A673 (cell line): ENCODE measurements around the gene LMO1. TPM values are rescaled to one million over a fixed set of nuclear protein-coding genes. Genes with fewer than 3 reads are reported as not detected.

Source experiments
- BruUV-seq: library from RNA; stranded (reverse); fragments of 400-500 nt; replicated peaks from 2 replicates; lab custom pipeline; 2021; lab: Mats Ljungman, UMichigan
- CTCF ChIA-PET: fragments of 300-600 bp; sonication (Branson Sonifier 250); formaldehyde crosslinking; loops from one replicate; lab custom pipeline; 2022; ENCODE audit warnings: antibody characterized with exemption; lab: Charles Lee
- POLR2A ChIA-PET: fragments of 300-600 bp; sonication (Branson Sonifier 250); formaldehyde crosslinking; loops from one replicate; lab custom pipeline; 2022; ENCODE audit warnings: antibody characterized with exemption; ENCODE audit not compliant: low non-redundant PET; lab: Charles Lee
- DNase-seq: peaks from one replicate; pipeline ENCODE4 v3.0.0-alpha.2; 2015; ENCODE audit warnings: low spot score
- H3K27ac ChIP-seq: fragments of 200-600 bp; sonication (generic); 2 replicates; pipeline ENCODE4 v1.5.1; 2016; ENCODE audit warnings: mixed run types, low read depth, mild to moderate bottlenecking, mixed read lengths, antibody characterized with exemption, low read length; ENCODE audit not compliant: poor library complexity, severe bottlenecking
- H3K27me3 ChIP-seq: fragments of 200-600 bp; sonication (generic); replicated peaks from 2 replicates; pipeline ENCODE4 v1.6.1; 2017; ENCODE audit warnings: mixed run types, low read depth, mild to moderate bottlenecking, mixed read lengths, antibody characterized with exemption, low read length; ENCODE audit not compliant: insufficient read depth, poor library complexity
- H3K36me3 ChIP-seq: fragments of 200-600 bp; sonication (generic); 2 replicates; pipeline ENCODE4 v1.6.1; 2016; ENCODE audit warnings: mixed run types, mild to moderate bottlenecking, mixed read lengths, antibody characterized with exemption, low read length; ENCODE audit not compliant: insufficient read depth, poor library complexity, severe bottlenecking
- H3K4me1 ChIP-seq: fragments of 200-600 bp; sonication (generic); 2 replicates; pipeline ENCODE4 v1.6.1; 2017; ENCODE audit warnings: mixed run types, mild to moderate bottlenecking, mixed read lengths, antibody characterized with exemption, low read length; ENCODE audit not compliant: insufficient read depth, poor library complexity, severe bottlenecking
- H3K4me3 ChIP-seq: fragments of 200-600 bp; sonication (generic); 2 replicates; pipeline ENCODE4 v1.5.1; 2016; ENCODE audit warnings: low read depth, mixed run types, mild to moderate bottlenecking, mixed read lengths, low read length; ENCODE audit not compliant: poor library complexity, severe bottlenecking
- H3K9me3 ChIP-seq: fragments of 200-600 bp; sonication (generic); 2 replicates; pipeline ENCODE4 v1.6.1; 2016; ENCODE audit warnings: mixed run types, low read depth, mild to moderate bottlenecking, mixed read lengths, antibody characterized with exemption, low read length; ENCODE audit not compliant: poor library complexity, severe bottlenecking
- CTCF ChIP-seq: fragments of 300-800, 200-600 bp; sonication (generic); conservative IDR thresholded peaks from 2 replicates; pipeline ENCODE4 v1.5.1; 2017; ENCODE audit warnings: low read depth, mild to moderate bottlenecking, antibody characterized with exemption, low read length, moderate library complexity, mixed read lengths
- EZH2 ChIP-seq: fragments of 200-600 bp; sonication (generic); IDR thresholded peaks from 2 replicates; pipeline ENCODE4 v1.6.1; 2017; ENCODE audit warnings: borderline replicate concordance, low read depth, mild to moderate bottlenecking, mixed read lengths, antibody characterized with exemption, low read length; ENCODE audit not compliant: poor library complexity, severe bottlenecking
- intact Hi-C: fragments of 100-400 bp; cut with micrococcal nuclease; formaldehyde crosslinking; loops from one replicate; pipeline ENCODE4 v1.10.0; 2022; ENCODE audit not compliant: unreplicated experiment
- total RNA-seq: library from RNA; stranded (reverse); gene quantifications from 2 replicates; pipeline ENCODE4 v1.2.3, GENCODE V29; 2021

The LMO1 gene
- total RNA-seq, 1 experiment from 2014 or later, result not detected

DNA sequence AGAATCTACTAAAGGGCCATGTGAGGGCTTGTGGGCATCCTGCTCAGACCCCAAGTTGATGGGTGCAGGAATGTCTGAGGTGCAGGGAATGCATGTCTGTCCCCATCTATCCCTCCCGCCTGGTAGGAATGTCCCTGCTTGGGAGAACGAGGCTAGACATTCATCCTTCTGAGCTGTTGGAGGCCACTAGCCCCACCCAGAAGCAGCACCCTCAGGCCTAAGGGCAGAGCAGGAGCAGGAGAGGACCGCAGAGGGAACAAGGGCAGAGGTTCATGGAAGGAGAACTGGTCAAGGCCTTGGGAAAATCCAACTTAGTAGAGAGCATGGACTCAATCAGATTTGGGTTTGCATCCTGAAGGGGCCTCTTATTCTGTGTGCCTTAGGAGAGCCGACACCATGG, 22.1 kb upstream of the LMO1 start:
- POLR2A ChIA-PET, result no interaction called here
- no TSS peak for BruUV-seq
- Histone ChIP-seq H3K36me3 (no peaks in the 10 kb centered on the region), H3K9me3 (no peaks in the 10 kb centered on the region), H3K27ac (no peak overlapping the region), H3K4me1 (peaks cover 8% of the 10 kb centered on the region), H3K4me3 (no peak overlapping the region), H3K27me3 (peaks cover 72% of the 10 kb centered on the region)
- CTCF ChIA-PET, result no interaction called here
- no peak for TF ChIP-seq CTCF
- no peak for TF ChIP-seq EZH2
- intact Hi-C loops, result no loop called here
- no peak for DNase-seq

DNA sequence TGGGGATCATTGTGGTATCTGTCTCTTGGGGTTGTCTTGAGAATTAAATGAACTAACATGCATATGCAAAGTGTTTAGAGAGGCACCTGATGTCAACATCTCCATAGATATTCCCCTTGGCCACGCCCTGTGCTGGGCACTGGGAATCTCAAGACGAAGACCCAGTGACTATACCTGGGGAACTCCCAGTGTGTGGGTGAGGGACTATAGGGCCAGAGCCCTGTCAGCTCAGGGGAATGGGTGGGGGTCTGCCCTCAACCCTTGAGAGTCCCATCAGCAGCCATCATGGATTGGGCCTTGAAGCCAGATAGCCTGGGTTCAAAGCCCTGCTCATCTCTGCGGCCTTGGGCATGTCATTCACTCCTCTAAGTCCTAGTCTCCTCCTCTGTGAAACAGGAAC, 21.6 kb upstream of the LMO1 start:
- Histone ChIP-seq H3K9me3 (no peaks in the 10 kb centered on the region), H3K27me3 (peaks cover 66% of the 10 kb centered on the region), H3K36me3 (no peaks in the 10 kb centered on the region), H3K4me3 (no peak overlapping the region), H3K4me1 (peaks cover 8% of the 10 kb centered on the region), H3K27ac (no peak overlapping the region)
- TF ChIP-seq EZH2 (no peak), CTCF (no peak)
- BruUV-seq, result no TSS peak
- intact Hi-C loops, result no loop called here
- ChIA-PET POLR2A (no interaction called here), CTCF (no interaction called here)
- DNase-seq, result no peak

DNA sequence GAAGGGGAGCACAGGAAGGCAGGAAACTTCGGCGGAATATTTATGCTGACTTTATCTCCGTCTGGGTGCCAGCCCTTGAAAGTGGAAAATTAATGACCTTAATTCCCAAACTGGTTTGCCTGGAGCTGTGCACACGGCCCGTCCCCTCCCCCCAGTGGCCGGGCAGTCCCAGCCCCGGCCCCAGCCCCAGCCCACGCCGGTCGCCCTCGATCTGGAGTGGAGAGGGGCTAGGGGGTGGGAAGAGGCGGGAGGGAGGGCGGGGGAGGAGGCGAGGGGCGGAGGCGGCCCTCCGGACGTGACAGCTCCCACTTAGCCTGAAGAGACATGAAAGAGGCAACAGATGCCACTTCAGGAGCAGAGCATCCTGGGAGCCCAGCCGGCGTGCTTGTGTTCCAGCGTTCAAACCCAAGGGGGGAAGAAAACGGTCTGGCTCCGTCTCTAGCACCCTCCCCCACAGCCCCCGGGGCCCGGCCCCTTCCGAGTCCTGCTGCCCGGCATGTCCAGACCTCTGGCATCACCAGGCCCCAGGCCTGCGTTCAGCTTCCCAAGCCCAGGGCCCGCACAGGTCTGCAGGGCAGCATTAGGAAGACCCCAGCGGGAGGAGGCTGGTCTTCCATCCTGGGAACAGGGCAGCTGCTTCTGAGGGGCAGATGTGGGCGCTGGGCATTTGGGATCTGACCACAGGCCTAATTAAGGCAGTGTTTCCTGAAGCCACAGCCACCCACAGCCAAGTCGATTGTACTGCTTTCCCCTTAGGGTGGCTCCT, 20.0 kb upstream of the LMO1 start:
- intact Hi-C loops, result no loop called here
- Histone ChIP-seq H3K27ac (no peak overlapping the region), H3K4me3 (no peak overlapping the region), H3K36me3 (no peaks in the 10 kb centered on the region), H3K4me1 (peaks cover 8% of the 10 kb centered on the region), H3K9me3 (no peaks in the 10 kb centered on the region), H3K27me3 (peaks cover 60% of the 10 kb centered on the region)
- ChIA-PET CTCF (no interaction called here), POLR2A (no interaction called here)
- DNase-seq, result no peak
- no peak for TF ChIP-seq CTCF
- no peak for TF ChIP-seq EZH2
- no TSS peak for BruUV-seq
